Measurements from ENCODE around the gene OR7C2. TPM values are rescaled to one million over a fixed set of nuclear protein-coding genes. Genes with fewer than 3 reads are reported as not detected.
"Not testable (repeated sequence)": the region's sequence is repeated elsewhere in the genome, so short reads cannot be mapped to it uniquely, and the experiment has no call there.

The OR7C2 gene
- not detected for total RNA-seq

- Mint-ChIP-seq H3K27ac (no peak within 1 kb of the TSS), H3K4me3 (no peak within 1 kb of the TSS), H3K27me3 (no peaks in the 10 kb centered on the region), H3K9me3 (no peaks in the 10 kb centered on the region), H3K4me1 (no peaks in the 10 kb centered on the region), H3K36me3 (ENCODE audit: low read depth) (no peaks in the 10 kb centered on the region)
- ChIA-PET POLR2A (no interaction called here), CTCF (interaction anchor here (0.6 kb wide), 1 partner anchor 8 kb away, joined by 3 read pairs; no protein-coding TSS in a partner anchor)
- no peak for DNase-seq
These were observed at the start of gene OR7C2 for GRCh38 chr19:14941189-14941588. Gene OR7C2, plus strand, starts transcription at chr19:14941489. Its CDS starts 0 bp downstream, at chr19:14941489.

- no peak overlapping the region for H3K4me3 Mint-ChIP-seq
- no peaks in the 10 kb centered on the region for H3K4me1 Mint-ChIP-seq
- H3K27me3 Mint-ChIP-seq: peaks cover 28% of the 10 kb centered on the region
- ChIA-PET POLR2A (no interaction called here), CTCF (no interaction called here)
- H3K27ac Mint-ChIP-seq: no peak overlapping the region
- H3K36me3 Mint-ChIP-seq (ENCODE audit: low read depth): no peaks in the 10 kb centered on the region
- DNase-seq: no peak
- H3K9me3 Mint-ChIP-seq: no peaks in the 10 kb centered on the region
These were observed 39.5 kb upstream of the OR7C2 start for GRCh38 chr19:14901675-14902260.

- POLR2A ChIA-PET: interaction anchor here (0.5 kb wide), 1 partner anchor 147 kb away, joined by 8 read pairs; no protein-coding TSS in a partner anchor
- DNase-seq: no peak
- Mint-ChIP-seq H3K27me3 (peaks cover 19% of the 10 kb centered on the region), H3K4me1 (no peaks in the 10 kb centered on the region), H3K4me3 (no peak overlapping the region), H3K9me3 (no peaks in the 10 kb centered on the region), H3K27ac (no peak overlapping the region), H3K36me3 (ENCODE audit: low read depth) (no peaks in the 10 kb centered on the region)
- CTCF ChIA-PET: interaction anchor here (0.6 kb wide), 1 partner anchor 842 kb away, joined by 3 read pairs; no protein-coding TSS in a partner anchor
These were observed 34.6 kb upstream of the OR7C2 start for GRCh38 chr19:14906711-14907110.

- no peak overlapping the region for H3K27ac Mint-ChIP-seq
- peaks cover 4% of the 10 kb centered on the region for H3K27me3 Mint-ChIP-seq
- peaks cover 4% of the 10 kb centered on the region for H3K9me3 Mint-ChIP-seq
- H3K36me3 Mint-ChIP-seq (ENCODE audit: low read depth): no peaks in the 10 kb centered on the region
- DNase-seq: no peak
- H3K4me1 Mint-ChIP-seq: no peaks in the 10 kb centered on the region
- no peak overlapping the region for H3K4me3 Mint-ChIP-seq
- ChIA-PET CTCF (no interaction called here), POLR2A (no interaction called here)
These were observed 26.2 kb upstream of the OR7C2 start for GRCh38 chr19:14915116-14915515.

GRCh38 chr19:14916848-14917247 is 24.4 kb upstream of the OR7C2 start:
- H3K4me3 Mint-ChIP-seq: no peak overlapping the region

GRCh38 chr19:14933506-14933905 is 7.8 kb upstream of the OR7C2 start:
- DNase-seq: no peak
- Mint-ChIP-seq H3K4me1 (no peaks in the 10 kb centered on the region), H3K27me3 (peaks cover 6% of the 10 kb centered on the region), H3K36me3 (ENCODE audit: low read depth) (no peaks in the 10 kb centered on the region), H3K4me3 (no peak overlapping the region), H3K9me3 (no peaks in the 10 kb centered on the region), H3K27ac (no peak overlapping the region)
- ChIA-PET POLR2A (no interaction called here), CTCF (no interaction called here)

More at GRCh38 chr19:14916848-14917247, 24.4 kb upstream of the OR7C2 start:
- H3K9me3 Mint-ChIP-seq: peaks cover 4% of the 10 kb centered on the region
- no peak overlapping the region for H3K27ac Mint-ChIP-seq
- H3K4me1 Mint-ChIP-seq: no peaks in the 10 kb centered on the region
- no peaks in the 10 kb centered on the region for H3K36me3 Mint-ChIP-seq (ENCODE audit: low read depth)
- CTCF ChIA-PET: interaction anchor here (1.0 kb wide), 1 partner anchor 146 kb away, joined by 3 read pairs; no protein-coding TSS in a partner anchor
- POLR2A ChIA-PET: no interaction called here
- DNase-seq: no peak
- H3K27me3 Mint-ChIP-seq: peaks cover 4% of the 10 kb centered on the region

GRCh38 chr19:14940266-14940665 is 1.0 kb upstream of the OR7C2 start:
- POLR2A ChIA-PET: no interaction called here
- Mint-ChIP-seq H3K36me3 (ENCODE audit: low read depth) (no peaks in the 10 kb centered on the region), H3K4me3 (no peak overlapping the region), H3K4me1 (no peaks in the 10 kb centered on the region), H3K27me3 (no peaks in the 10 kb centered on the region), H3K9me3 (no peaks in the 10 kb centered on the region), H3K27ac (no peak overlapping the region)
- CTCF ChIA-PET: interaction anchor here (0.6 kb wide), 1 partner anchor 9 kb away, joined by 3 read pairs; no protein-coding TSS in a partner anchor
- DNase-seq: no peak

GRCh38 chr19:14943601-14944000 is 2.3 kb downstream of the OR7C2 start:
- CTCF ChIA-PET: interaction anchor here (0.6 kb wide), 1 partner anchor 134 kb away, joined by 4 read pairs; no protein-coding TSS in a partner anchor

GRCh38 chr19:14944456-14944855 is 3.2 kb downstream of the OR7C2 start:
- Mint-ChIP-seq H3K27ac (no peak overlapping the region), H3K27me3 (no peaks in the 10 kb centered on the region), H3K4me3 (no peak overlapping the region), H3K36me3 (ENCODE audit: low read depth) (no peaks in the 10 kb centered on the region), H3K4me1 (no peaks in the 10 kb centered on the region), H3K9me3 (no peaks in the 10 kb centered on the region)
- ChIA-PET CTCF (interaction anchor here (0.6 kb wide), 1 partner anchor 135 kb away, joined by 4 read pairs; no protein-coding TSS in a partner anchor), POLR2A (no interaction called here)
- DNase-seq: no peak

More at GRCh38 chr19:14943601-14944000, 2.3 kb downstream of the OR7C2 start:
- DNase-seq: no peak
- no peak overlapping the region for H3K27ac Mint-ChIP-seq
- H3K36me3 Mint-ChIP-seq (ENCODE audit: low read depth): no peaks in the 10 kb centered on the region
- no peaks in the 10 kb centered on the region for H3K4me1 Mint-ChIP-seq
- POLR2A ChIA-PET: no interaction called here
- H3K27me3 Mint-ChIP-seq: no peaks in the 10 kb centered on the region
- H3K9me3 Mint-ChIP-seq: no peaks in the 10 kb centered on the region
- no peak overlapping the region for H3K4me3 Mint-ChIP-seq

GRCh38 chr19:14949413-14949812 is 8.1 kb downstream of the OR7C2 start:
- POLR2A ChIA-PET; H3K27ac Mint-ChIP-seq; H3K27me3 Mint-ChIP-seq; DNase-seq; H3K4me1 Mint-ChIP-seq; H3K4me3 Mint-ChIP-seq; H3K36me3 Mint-ChIP-seq (ENCODE audit: low read depth); H3K9me3 Mint-ChIP-seq: not testable (repeated sequence)
- CTCF ChIA-PET: interaction anchor here (0.6 to 0.7 kb wide), 2 partner anchors 9 to 753 kb away, joined by 3 to 4 read pairs; no protein-coding TSS in a partner anchor

GRCh38 chr19:14949876-14950275 is 8.6 kb downstream of the OR7C2 start:
- ChIA-PET POLR2A (no interaction called here), CTCF (interaction anchor here (0.6 kb wide), 1 partner anchor 9 kb away, joined by 3 read pairs; no protein-coding TSS in a partner anchor)
- H3K27ac Mint-ChIP-seq: no peak overlapping the region
- no peaks in the 10 kb centered on the region for H3K9me3 Mint-ChIP-seq
- no peaks in the 10 kb centered on the region for H3K4me1 Mint-ChIP-seq
- no peaks in the 10 kb centered on the region for H3K27me3 Mint-ChIP-seq
- DNase-seq: no peak
- H3K36me3 Mint-ChIP-seq (ENCODE audit: low read depth): no peaks in the 10 kb centered on the region
- no peak overlapping the region for H3K4me3 Mint-ChIP-seq

GRCh38 chr19:14950421-14950820 is 9.1 kb downstream of the OR7C2 start:
- H3K9me3 Mint-ChIP-seq: no peaks in the 10 kb centered on the region
- no peaks in the 10 kb centered on the region for H3K27me3 Mint-ChIP-seq
- no peak for DNase-seq
- no peak overlapping the region for H3K4me3 Mint-ChIP-seq
- no peaks in the 10 kb centered on the region for H3K4me1 Mint-ChIP-seq
- POLR2A ChIA-PET: no interaction called here
- CTCF ChIA-PET: interaction anchor here (0.6 kb wide), 1 partner anchor 75 kb away, joined by 3 read pairs; no protein-coding TSS in a partner anchor
- no peak overlapping the region for H3K27ac Mint-ChIP-seq
- no peaks in the 10 kb centered on the region for H3K36me3 Mint-ChIP-seq (ENCODE audit: low read depth)

GRCh38 chr19:14952767-14953166 is 11.5 kb downstream of the OR7C2 start:
- H3K4me3 Mint-ChIP-seq: no peak overlapping the region
- no peak for DNase-seq
- H3K36me3 Mint-ChIP-seq (ENCODE audit: low read depth): no peaks in the 10 kb centered on the region
- H3K27me3 Mint-ChIP-seq: no peaks in the 10 kb centered on the region
- ChIA-PET POLR2A (no interaction called here), CTCF (interaction anchor here (1.1 kb wide), 1 partner anchor 44 kb away, joined by 3 read pairs; no protein-coding TSS in a partner anchor)
- H3K27ac Mint-ChIP-seq: no peak overlapping the region
- H3K9me3 Mint-ChIP-seq: peaks cover 7% of the 10 kb centered on the region
- no peaks in the 10 kb centered on the region for H3K4me1 Mint-ChIP-seq
